NCI-H187 (cell line): ENCODE results near the gene LGR6.
"Not testable (repeated sequence)": the region's sequence is repeated elsewhere in the genome, so short reads cannot be mapped to it uniquely, and the experiment has no call there.

Experiments used
- DNase-seq, 2 experiments: peaks; one replicate each; lab custom pipeline; 2025; lab: John Stamatoyannopoulos, UW

The LGR6 gene

GRCh38 chr1:202160377-202160940 lies 33.1 kb upstream of the LGR6 start, which contains the start of gene PTPN7:
Gene PTPN7, minus strand, starts transcription at chr1:202160602. Its CDS starts 1,200 bp downstream, at chr1:202159402.
- no peak for DNase-seq

GRCh38 chr1:202161151-202162046 lies 32.2 kb upstream of the LGR6 start:
- no peak for DNase-seq

DNA sequence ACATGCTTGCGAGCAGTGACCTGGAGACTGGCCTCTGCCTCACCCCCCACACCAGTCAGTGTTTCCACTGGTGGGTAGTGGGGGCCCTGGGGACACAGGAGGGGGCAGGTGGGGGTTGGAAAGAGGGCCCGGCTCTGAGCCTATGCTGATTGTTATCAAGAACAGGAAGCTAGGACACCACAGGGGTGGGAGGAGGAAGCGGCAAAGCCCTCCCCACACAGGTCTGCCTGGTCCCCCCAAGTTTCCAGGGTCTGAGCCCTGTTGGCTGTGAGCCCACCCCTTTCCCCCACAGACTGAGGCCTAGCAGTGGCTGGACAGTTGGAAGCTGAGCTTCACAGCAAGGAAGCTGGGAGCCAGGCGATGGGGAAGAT lies 31.6 kb upstream of the LGR6 start:
- DNase-seq, result no peak

DNA sequence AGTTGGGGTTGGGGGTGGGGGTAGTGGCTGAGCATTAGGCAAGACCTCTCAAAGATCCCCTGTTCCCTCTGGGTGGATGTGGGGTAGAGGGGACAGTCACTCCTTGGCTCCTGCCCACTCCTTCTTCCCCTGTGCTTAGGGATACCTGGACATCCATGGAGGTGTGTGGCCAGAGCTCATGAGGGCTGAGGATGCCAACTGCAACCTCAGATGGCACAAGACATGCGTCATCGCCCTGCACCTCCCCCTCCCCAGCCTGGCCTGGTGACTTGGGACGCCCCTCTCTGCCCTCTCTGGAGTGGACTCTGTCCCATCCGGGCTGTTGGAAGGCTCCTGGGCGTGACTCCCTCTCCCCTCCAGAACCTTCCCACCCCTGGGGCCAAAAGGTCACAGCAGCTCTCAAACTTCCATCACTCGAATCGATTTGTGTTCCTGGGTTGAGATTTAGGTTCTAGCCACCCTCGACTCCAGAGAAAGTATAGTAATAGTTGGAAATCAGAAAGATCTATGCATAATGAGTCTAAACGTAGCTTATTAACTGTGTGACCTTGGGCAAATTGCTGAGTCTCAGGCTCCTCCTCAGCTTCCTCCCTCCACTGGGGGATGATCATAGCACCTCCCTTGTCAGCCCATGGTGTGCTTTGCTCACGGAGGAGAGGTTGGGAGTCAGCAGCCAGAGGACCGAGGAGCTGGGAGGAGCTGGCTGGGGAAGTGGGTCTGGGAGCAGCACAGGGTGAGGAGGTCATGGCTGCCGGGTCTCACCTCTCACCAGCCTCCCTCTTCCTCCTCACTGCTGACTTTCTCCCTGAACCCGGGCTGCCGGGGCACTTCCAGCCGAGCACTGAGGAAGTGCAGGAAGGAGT lies 30.9 kb upstream of the LGR6 start:
- DNase-seq, result no peak

- no peak for DNase-seq
These were observed 30.0 kb upstream of the LGR6 start for GRCh38 chr1:202163281-202164270.

- no peak for DNase-seq
These were observed 29.1 kb upstream of the LGR6 start for GRCh38 chr1:202164271-202165037.

- DNase-seq, result no peak
These were observed 28.2 kb upstream of the LGR6 start for GRCh38 chr1:202165267-202165941.

DNA sequence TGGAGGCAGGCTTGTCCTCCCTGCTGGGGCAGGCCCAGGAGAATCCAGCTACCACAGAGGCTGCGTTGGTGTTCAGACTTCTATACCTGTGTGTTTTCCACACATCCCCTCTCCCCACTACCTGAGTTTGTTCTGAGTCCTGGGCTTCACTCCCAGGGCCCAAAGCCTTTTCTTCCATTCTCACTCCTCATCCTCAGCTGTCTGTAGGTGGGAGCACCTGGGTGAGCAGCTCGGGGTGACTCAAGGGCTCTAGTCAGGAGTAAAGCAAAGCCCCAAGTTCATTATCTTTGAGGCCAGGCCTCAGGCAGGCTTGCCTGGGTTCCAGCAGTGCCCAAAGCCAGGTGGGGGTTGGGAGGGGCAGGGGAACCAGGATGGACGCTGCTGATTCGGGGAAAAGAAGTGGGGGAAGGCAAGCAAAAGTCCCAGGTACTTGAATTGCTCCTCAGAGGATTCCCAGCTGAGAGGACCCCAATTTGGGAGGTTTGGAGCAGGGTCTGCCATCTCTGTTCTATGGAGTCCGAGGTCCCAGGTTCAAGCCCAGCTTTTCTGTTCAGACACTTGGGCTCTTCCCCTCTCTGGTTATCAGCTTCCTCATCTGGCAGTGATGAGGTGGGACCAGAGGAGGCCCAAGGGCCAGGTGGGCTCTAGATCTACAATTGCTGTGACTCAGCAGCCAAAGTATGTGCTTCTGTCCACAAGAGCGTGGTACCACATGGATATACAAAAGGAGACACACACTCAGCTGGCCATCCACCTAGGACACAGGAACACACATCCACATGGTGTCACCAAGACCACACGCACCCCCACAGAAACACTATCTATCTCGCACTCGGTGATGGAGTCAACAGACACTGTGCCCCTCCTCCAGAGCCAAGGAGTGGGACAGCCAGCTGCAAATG lies 27.4 kb upstream of the LGR6 start:
- no peak for DNase-seq

- not testable (repeated sequence) for DNase-seq
These were observed 26.5 kb upstream of the LGR6 start for GRCh38 chr1:202167054-202167453.

DNA sequence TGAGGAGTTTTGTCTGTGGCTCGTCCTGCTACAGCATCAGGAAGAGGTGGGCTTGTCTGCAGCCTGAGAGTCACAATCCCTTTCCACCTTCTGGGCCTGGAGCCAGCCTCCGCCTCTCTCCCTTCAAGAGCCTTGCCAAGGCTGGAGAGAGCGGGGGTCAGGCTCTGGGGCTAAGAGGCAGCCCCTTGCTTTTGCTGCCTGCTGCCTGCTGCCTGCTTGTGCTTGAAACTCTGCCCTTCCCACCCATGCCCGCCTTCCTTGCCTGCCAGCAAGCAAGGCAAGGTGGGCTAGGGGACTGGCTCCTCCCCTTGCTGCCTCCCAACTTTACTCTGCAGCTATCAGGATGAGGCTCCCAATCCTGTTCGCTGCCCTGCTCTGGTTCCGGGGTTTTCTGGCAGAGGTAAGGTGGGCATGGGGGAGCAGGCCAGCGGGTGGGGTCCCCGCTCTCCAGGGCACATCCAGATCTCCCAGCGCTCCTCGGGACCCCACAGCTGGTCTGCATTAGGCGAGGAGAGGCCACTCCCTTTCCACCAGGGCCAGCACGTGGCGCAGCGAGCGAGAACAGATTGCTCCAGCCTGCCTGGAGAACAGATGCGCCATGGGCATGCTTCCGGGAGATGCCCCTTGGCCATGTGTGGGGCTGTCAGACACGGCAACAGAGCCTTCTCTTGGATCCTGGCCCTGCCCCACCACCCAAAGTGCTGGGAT lies 25.7 kb upstream of the LGR6 start:
- DNase-seq, result no peak

GRCh38 chr1:202168861-202169260 lies 24.7 kb upstream of the LGR6 start:
- no peak for DNase-seq

- peak in 1 of 2 experiments; percentile 19 for DNase-seq
These were observed 22.9 kb upstream of the LGR6 start for GRCh38 chr1:202170726-202171125.

- no peak for DNase-seq
These were observed 22.1 kb upstream of the LGR6 start for GRCh38 chr1:202171292-202172014.

DNA sequence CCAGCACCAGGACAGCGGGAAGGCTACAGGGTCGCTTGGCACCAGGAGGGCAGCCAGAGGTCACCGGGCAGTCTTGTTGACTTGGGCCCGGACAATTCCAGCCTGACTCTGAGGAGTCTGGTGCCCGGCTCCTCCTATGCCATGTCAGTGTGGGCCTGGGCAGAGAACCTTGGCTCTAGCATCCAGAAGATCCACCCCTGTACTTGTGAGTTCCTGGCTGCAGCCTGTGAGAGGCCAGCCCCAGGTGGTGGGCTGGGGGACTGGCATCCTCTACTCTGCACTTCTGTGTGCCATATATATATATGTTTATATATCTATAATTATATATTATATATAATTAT lies 21.6 kb upstream of the LGR6 start:
- DNase-seq, result no peak

GRCh38 chr1:202173993-202174392 lies 19.6 kb upstream of the LGR6 start:
- no peak for DNase-seq

DNA sequence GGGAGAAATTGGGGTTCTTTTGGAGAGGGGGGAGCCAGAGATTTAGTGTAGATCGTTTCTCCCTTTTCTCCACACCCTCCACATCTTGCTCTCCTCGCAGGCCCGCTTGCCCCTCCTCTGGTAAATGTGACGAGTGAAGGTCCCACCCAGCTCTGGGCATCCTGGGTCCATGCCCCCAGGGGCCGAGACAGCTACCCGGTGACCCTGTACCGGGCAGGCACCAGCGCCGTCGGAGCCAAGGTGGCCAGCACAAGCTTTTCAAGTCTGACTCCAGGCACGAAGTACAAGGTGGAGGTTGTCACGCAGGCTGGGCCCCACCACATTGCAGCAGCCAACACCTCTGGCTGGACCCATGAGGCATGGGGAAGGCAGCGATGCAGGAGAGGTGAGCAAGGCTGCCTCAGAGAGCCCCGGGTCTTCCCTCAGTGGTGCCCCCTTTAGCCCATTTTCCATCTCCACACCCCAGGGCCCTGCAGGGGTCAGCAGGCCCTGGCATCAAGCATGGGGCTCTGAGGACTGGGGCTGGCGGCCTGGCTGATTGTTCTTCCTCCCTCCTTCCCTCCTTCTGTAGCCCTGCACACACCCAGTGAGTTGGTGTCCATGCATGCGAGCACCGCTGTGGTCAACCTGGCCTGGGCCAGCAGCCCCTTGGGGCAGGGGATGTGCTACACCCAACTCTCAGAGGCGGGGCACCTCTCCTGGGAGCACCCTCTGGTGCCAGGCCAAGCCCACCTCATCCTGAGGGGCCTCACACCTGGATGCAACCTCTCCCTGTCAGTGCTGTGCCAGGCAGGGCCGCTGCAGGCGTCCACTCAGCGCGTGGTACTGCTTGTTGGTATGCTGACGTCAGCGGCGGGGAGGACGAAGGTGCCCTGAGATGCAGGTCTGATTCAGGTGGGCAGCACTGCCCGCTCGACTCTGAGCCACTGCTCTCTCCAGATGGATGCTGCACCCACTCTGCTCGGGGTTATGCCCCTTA lies 16.4 kb upstream of the LGR6 start:
- no peak for DNase-seq
